ENCODE measurements around the gene NKD2.

GRCh38 chr5:1034986-1035385 lies 26.4 kb downstream of the NKD2 start:
- no peak for TF ChIP-seq POLR2AphosphoS5 (IDR thresholded peaks at IDR 0.05)
- no peak for TF ChIP-seq CTCF (IDR thresholded peaks at IDR 0.05 in 8 of 11, conservative IDR thresholded peaks at IDR 0.05 in 3 of 11)
